ENCODE data around the gene PAF1.

Gene PAF1

GRCh38 chr19:39432677-39433025, 41.7 kb upstream of the PAF1 start:
- H3K4me3 ChIP-seq (ENCODE audit: low read depth, low read length) = no peak overlapping the region
- no peak for DNase-seq (ENCODE audit: low read depth)
- no peak for TF ChIP-seq CTCF (conservative IDR thresholded peaks at IDR 0.05; ENCODE audit: low read depth, low read length)

- no peak for TF ChIP-seq CTCF (conservative IDR thresholded peaks at IDR 0.05; ENCODE audit: low read depth, low read length)
- peak; percentile 99 for DNase-seq (ENCODE audit: low read depth)
- H3K4me3 ChIP-seq (ENCODE audit: low read depth, low read length) = peak overlapping the region; percentile 26
Observed at GRCh38 chr19:39430675-39431593, 40.0 kb upstream of the PAF1 start.

GRCh38 chr19:39428283-39429112, 37.6 kb upstream of the PAF1 start:
- no peak for TF ChIP-seq CTCF (conservative IDR thresholded peaks at IDR 0.05; ENCODE audit: low read depth, low read length)
- DNase-seq (ENCODE audit: low read depth) = peak; percentile 93
- no peak overlapping the region for H3K4me3 ChIP-seq (ENCODE audit: low read depth, low read length)

GRCh38 chr19:39427707-39428106, 36.8 kb upstream of the PAF1 start:
- H3K4me3 ChIP-seq (ENCODE audit: low read depth, low read length) = no peak overlapping the region
- no peak for TF ChIP-seq CTCF (conservative IDR thresholded peaks at IDR 0.05; ENCODE audit: low read depth, low read length)
- no peak for DNase-seq (ENCODE audit: low read depth)

- DNase-seq (ENCODE audit: low read depth) = no peak
- TF ChIP-seq CTCF (conservative IDR thresholded peaks at IDR 0.05; ENCODE audit: low read depth, low read length) = no peak
- no peak overlapping the region for H3K4me3 ChIP-seq (ENCODE audit: low read depth, low read length)
Observed at GRCh38 chr19:39426170-39426569, 35.3 kb upstream of the PAF1 start.

- no peak overlapping the region for H3K4me3 ChIP-seq (ENCODE audit: low read depth, low read length)
- TF ChIP-seq CTCF (conservative IDR thresholded peaks at IDR 0.05; ENCODE audit: low read depth, low read length) = no peak
- DNase-seq (ENCODE audit: low read depth) = no peak
Observed at GRCh38 chr19:39425744-39426143, 34.8 kb upstream of the PAF1 start.
